Peyer's patch (tissue), 4 donors: ENCODE measurements around the gene NXPH2. TPM values are rescaled to one million over a fixed set of nuclear protein-coding genes. Genes with fewer than 3 reads are reported as not detected.

Source experiments
- DNase-seq, 3 donors: peaks; one replicate each; pipeline ENCODE4 v3.0.0-alpha.2; 2017 to 2019
- H3K27ac ChIP-seq, 4 donors: fragments of 200-600 bp; sonication (generic); one replicate each; pipeline ENCODE4 v1.5.1; 2016 to 2019
- H3K27me3 ChIP-seq, 2 donors: fragments of 200-600 bp; sonication (generic); one replicate each; pipeline ENCODE4 v1.5.1; 2019
- H3K36me3 ChIP-seq, 3 donors: fragments of 200-600 bp; sonication (generic); one replicate each; pipeline ENCODE4 v1.5.1; 2016 to 2019
- H3K4me1 ChIP-seq, 4 donors: fragments of 200-600 bp; sonication (generic); one replicate each; pipeline ENCODE4 v1.5.1; 2016 to 2019
- H3K4me3 ChIP-seq, 4 donors: fragments of 200-600 bp; sonication (generic); 1 replicate in 3 of 4; 2 replicates in 1 of 4; pipeline ENCODE4 v1.5.1; 2016 to 2019; ENCODE audit warnings: mild to moderate bottlenecking in 1 of 4
- H3K9me3 ChIP-seq, 4 donors: fragments of 200-600 bp; sonication (generic); one replicate each; pipeline ENCODE4 v1.5.1; 2016 to 2019; ENCODE audit warnings: mild to moderate bottlenecking in 1 of 4
- CTCF ChIP-seq, 6 experiments: fragments of 450-650 bp in 4 of 6; fragments of 200-600 bp in 2 of 6; sonication (generic) in 1 of 6; IDR thresholded peaks; one replicate each; pipeline ENCODE4 v1.5.1; 2017 to 2019; ENCODE audit warnings: antibody characterized with exemption in 6 of 6, mild to moderate bottlenecking in 3 of 6, moderate library complexity in 1 of 6
- POLR2A ChIP-seq, 2 donors: fragments of 450-650 bp; IDR thresholded peaks; one replicate each; pipeline ENCODE4 v1.5.1; 2017; ENCODE audit warnings: antibody characterized with exemption in 2 of 2, mild to moderate bottlenecking in 2 of 2, moderate library complexity in 2 of 2
- total RNA-seq, 4 donors: library from RNA; depleted of rRNA; stranded (reverse); fragments of >200 nt; gene quantifications; one replicate each; pipeline ENCODE4 v1.1.0, GENCODE V29; 2016

NXPH2 gene
- total RNA-seq, 4 donors from 2014 or later, result not detected

DNA sequence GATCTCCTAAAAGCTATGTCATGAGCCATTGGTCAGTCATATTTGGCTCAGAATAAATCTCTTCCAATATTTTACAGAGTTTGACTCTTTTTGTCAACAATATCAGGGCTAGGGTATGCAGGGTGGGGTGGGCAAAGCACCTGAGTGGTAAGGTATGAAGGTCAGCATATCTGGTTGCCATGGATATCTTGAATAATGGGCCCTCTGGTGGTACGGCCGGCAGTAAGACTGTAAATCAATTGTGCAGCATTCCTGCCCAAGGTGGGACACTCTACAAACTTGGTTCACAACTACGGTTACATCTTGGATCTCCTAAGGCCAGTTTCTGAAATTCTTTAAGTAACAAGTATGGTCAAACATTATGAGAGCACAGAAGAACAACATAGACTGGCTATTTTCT lies 159.1 kb downstream of the NXPH2 start:
- H3K9me3 ChIP-seq, result no peaks in the 10 kb centered on the region
- H3K27ac ChIP-seq, result no peak overlapping the region
- no peak overlapping the region for H3K4me3 ChIP-seq
- no peak for DNase-seq
- H3K27me3 ChIP-seq, result no peaks in the 10 kb centered on the region
- TF ChIP-seq POLR2A (IDR thresholded peaks at IDR 0.05), result no peak
- no peak for TF ChIP-seq CTCF (IDR thresholded peaks at IDR 0.05)
- no peaks in the 10 kb centered on the region for H3K36me3 ChIP-seq
- H3K4me1 ChIP-seq, result no peaks in the 10 kb centered on the region

DNA sequence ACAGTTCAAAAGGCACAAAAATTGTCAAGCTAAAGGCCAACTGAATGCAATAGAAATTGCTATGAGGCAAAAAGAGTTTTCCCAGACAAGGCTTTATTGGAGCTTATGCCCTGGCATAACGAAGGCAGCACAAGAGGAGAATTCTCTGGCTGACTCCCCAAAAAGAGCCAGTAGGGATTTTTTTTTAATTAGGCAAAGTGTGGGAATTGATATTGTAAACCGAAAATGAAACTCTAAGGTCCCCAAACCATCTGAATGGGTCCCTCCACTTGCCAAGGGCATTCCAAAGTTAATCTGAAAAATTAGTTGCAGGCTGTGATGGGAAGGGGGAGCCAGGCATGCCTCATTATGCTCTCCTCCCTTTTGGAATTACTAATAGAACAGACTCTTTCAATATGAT lies 159.8 kb downstream of the NXPH2 start:
- Histone ChIP-seq H3K4me3 (no peak overlapping the region), H3K27me3 (no peaks in the 10 kb centered on the region), H3K36me3 (no peaks in the 10 kb centered on the region), H3K27ac (no peak overlapping the region), H3K9me3 (no peaks in the 10 kb centered on the region), H3K4me1 (no peaks in the 10 kb centered on the region)
- no peak for DNase-seq
- no peak for TF ChIP-seq POLR2A (IDR thresholded peaks at IDR 0.05)
- no peak for TF ChIP-seq CTCF (IDR thresholded peaks at IDR 0.05)
